RWPE2 (cell line): Measurements from ENCODE around the gene AFAP1.

Experiments
- ATAC-seq: fragments of 200-7000 bp; cut with Tn5 transposase; 3 replicates; pipeline ENCODE4 v1.9.1; 2021; ENCODE audit warnings: low read depth
- DNase-seq: peaks from one replicate; pipeline ENCODE4 v3.0.0-alpha.2; 2020; ENCODE audit warnings: low spot score
- H3K27ac ChIP-seq: fragments of 450-650 bp; 2 replicates; pipeline ENCODE4 v1.5.1; 2017; ENCODE audit warnings: mild to moderate bottlenecking; ENCODE audit not compliant: poor library complexity, severe bottlenecking
- H3K27me3 ChIP-seq: fragments of 250-450 bp; sonication (Bioruptor Pico); 2 replicates; pipeline ENCODE4 v1.5.1; 2021; ENCODE audit warnings: mild to moderate bottlenecking, moderate library complexity; ENCODE audit not compliant: insufficient read depth, poor library complexity, severe bottlenecking
- H3K36me3 ChIP-seq: fragments of 250-450 bp; sonication (Bioruptor Pico); 2 replicates; pipeline ENCODE4 v1.5.1; 2020; ENCODE audit warnings: low read depth, mild to moderate bottlenecking, moderate library complexity
- H3K4me1 ChIP-seq: fragments of 250-450 bp; sonication (Bioruptor Pico); 2 replicates; pipeline ENCODE4 v1.5.1; 2021; ENCODE audit warnings: mild to moderate bottlenecking, moderate library complexity; ENCODE audit not compliant: insufficient read depth, poor library complexity, severe bottlenecking
- H3K4me3 ChIP-seq: fragments of 250-450 bp; sonication (Bioruptor Pico); 2 replicates; pipeline ENCODE4 v1.5.1; 2021; ENCODE audit warnings: mild to moderate bottlenecking, moderate library complexity; ENCODE audit not compliant: severe bottlenecking
- H3K9me3 ChIP-seq: fragments of 250-450 bp; sonication (Bioruptor Pico); 2 replicates; pipeline ENCODE4 v1.5.1; 2021; ENCODE audit warnings: mild to moderate bottlenecking, moderate library complexity; ENCODE audit not compliant: severe bottlenecking
- CTCF ChIP-seq: fragments of 450-650 bp; IDR thresholded peaks from one replicate; pipeline ENCODE4 v1.5.1; 2017; ENCODE audit warnings: mild to moderate bottlenecking, moderate library complexity; ENCODE audit not compliant: poor library complexity, severe bottlenecking

AFAP1 gene

GRCh38 chr4:7979652-7979968, 39.9 kb upstream of the AFAP1 start:
- Histone ChIP-seq H3K27ac (peak overlapping the region; percentile 84), H3K27me3 (no peaks in the 10 kb centered on the region), H3K9me3 (no peaks in the 10 kb centered on the region), H3K36me3 (no peaks in the 10 kb centered on the region), H3K4me1 (peaks cover 23% of the 10 kb centered on the region), H3K4me3 (no peak overlapping the region)
- DNase-seq (no peak), ATAC-seq (no peak)
- no peak for TF ChIP-seq CTCF

- TF ChIP-seq CTCF = no peak
- H3K27me3 ChIP-seq = no peaks in the 10 kb centered on the region
- H3K4me3 ChIP-seq = no peak overlapping the region
- DNase-seq (no peak), ATAC-seq (no peak; the same call in 2 of the 3 replicates)
- peak overlapping the region; percentile 84 for H3K27ac ChIP-seq
- peaks cover 23% of the 10 kb centered on the region for H3K4me1 ChIP-seq
- no peaks in the 10 kb centered on the region for H3K36me3 ChIP-seq
- no peaks in the 10 kb centered on the region for H3K9me3 ChIP-seq
Measured at GRCh38 chr4:7978907-7979651, 39.4 kb upstream of the AFAP1 start.

GRCh38 chr4:7978489-7978888, 38.8 kb upstream of the AFAP1 start:
- H3K4me1 ChIP-seq = peaks cover 26% of the 10 kb centered on the region
- no peaks in the 10 kb centered on the region for H3K36me3 ChIP-seq
- DNase-seq (peak; percentile 88), ATAC-seq (peak; percentile 83)
- no peak overlapping the region for H3K4me3 ChIP-seq
- H3K27ac ChIP-seq = peak overlapping the region; percentile 84
- H3K27me3 ChIP-seq = no peaks in the 10 kb centered on the region
- no peaks in the 10 kb centered on the region for H3K9me3 ChIP-seq
- TF ChIP-seq CTCF = no peak

- Histone ChIP-seq H3K9me3 (no peaks in the 10 kb centered on the region), H3K36me3 (no peaks in the 10 kb centered on the region), H3K4me3 (no peak overlapping the region), H3K27ac (no peak overlapping the region), H3K27me3 (no peaks in the 10 kb centered on the region), H3K4me1 (peaks cover 43% of the 10 kb centered on the region)
- TF ChIP-seq CTCF = no peak
- DNase-seq (no peak), ATAC-seq (no peak)
Measured at GRCh38 chr4:7976634-7977033, 37.0 kb upstream of the AFAP1 start.

GRCh38 chr4:7976025-7976424, 36.4 kb upstream of the AFAP1 start:
- peaks cover 49% of the 10 kb centered on the region for H3K4me1 ChIP-seq
- H3K9me3 ChIP-seq = no peaks in the 10 kb centered on the region
- H3K27me3 ChIP-seq = no peaks in the 10 kb centered on the region
- no peak for ATAC-seq
- DNase-seq = no peak
- TF ChIP-seq CTCF = no peak
- H3K4me3 ChIP-seq = no peak overlapping the region
- H3K27ac ChIP-seq = no peak overlapping the region
- H3K36me3 ChIP-seq = no peaks in the 10 kb centered on the region
